HepG2 (cell line): Measurements from ENCODE around the gene HYCC1. TPM values are rescaled to one million over a fixed set of nuclear protein-coding genes. Genes with fewer than 3 reads are reported as not detected.

Source experiments
- ATAC-seq: fragments of 200-7000 bp; cut with Tn5 transposase; 3 replicates; pipeline ENCODE4 v1.9.1; 2020; ENCODE audit warnings: mild to moderate bottlenecking, moderate library complexity
- BruUV-seq: library from RNA; stranded (reverse); fragments of 400-500 nt; replicated peaks from 2 replicates; lab custom pipeline; 2021; lab: Mats Ljungman, UMichigan
- CTCF ChIA-PET: fragments of 300-600 bp; formaldehyde crosslinking; extraction: SDS; loops from one replicate; lab custom pipeline; 2021; ENCODE audit warnings: low total read pairs, inconsistent platforms, low intra/inter-chr PET ratio; lab: Yijun Ruan, JAX
- POLR2A ChIA-PET: fragments of 350-600 bp; sonication (Branson Sonifier 250); formaldehyde crosslinking; loops from one replicate; lab custom pipeline; 2020; ENCODE audit warnings: antibody characterized with exemption, inconsistent platforms; lab: Yijun Ruan, JAX
- DNase-seq: peaks from one replicate; pipeline ENCODE4 v3.0.0-alpha.2; 2015; ENCODE audit warnings: low spot score
- FAIRE-seq: peaks from 3 replicates; lab custom pipeline; 2011; peaks lifted over from hg19 to GRCh38; lab: Jason Lieb, UNC
- H2AFZ ChIP-seq: one replicate; pipeline ENCODE4 v1.6.1; 2011; ENCODE audit warnings: low read length, inconsistent platforms
- H3K27ac ChIP-seq: fragments of 300-600 bp; 3 replicates; pipeline ENCODE4 v1.8.0; 2011; ENCODE audit warnings: mixed run types, mild to moderate bottlenecking, mixed read lengths, low read length, inconsistent platforms; ENCODE audit not compliant: insufficient read depth; ENCODE audit errors: extremely low read length
- H3K27me3 ChIP-seq, 2 experiments: fragments of 200-600 bp in 1 of 2; 2 replicates in 1 of 2; 3 replicates in 1 of 2; pipeline versions ENCODE4 v1.6.0 to v1.8.0; 2011; ENCODE audit warnings: low read length in 2 of 2, mild to moderate bottlenecking in 2 of 2, moderate library complexity in 2 of 2, inconsistent platforms in 1 of 2; ENCODE audit not compliant: insufficient read depth in 2 of 2, control insufficient read depth in 1 of 2
- H3K36me3 ChIP-seq, 2 experiments: fragments of 200-600 bp in 1 of 2; replicated peaks in 1 of 2; 2 replicates in 1 of 2; 3 replicates in 1 of 2; pipeline versions ENCODE4 v1.5.1 to v1.8.0; 2011; ENCODE audit warnings: low read length in 2 of 2, inconsistent platforms in 1 of 2; ENCODE audit not compliant: insufficient read depth in 2 of 2, control insufficient read depth in 1 of 2
- H3K4me1 ChIP-seq: 2 replicates; pipeline ENCODE4 v1.5.1; 2012; ENCODE audit warnings: low read length, inconsistent platforms; ENCODE audit not compliant: insufficient read depth
- H3K4me2 ChIP-seq: 2 replicates; pipeline ENCODE4 v1.6.0; 2011; ENCODE audit warnings: low read depth, low read length, inconsistent platforms
- H3K4me3 ChIP-seq, 3 experiments: fragments of 200-600 bp in 1 of 3; sonication (generic), shearing (Covaris generic) in 1 of 3; replicated peaks in 1 of 3; 2 replicates each; pipeline ENCODE4 v1.5.1; 2011 to 2016; ENCODE audit warnings: low read length in 3 of 3, inconsistent platforms in 2 of 3, low read depth in 2 of 3, mild to moderate bottlenecking in 2 of 3, control low read depth in 1 of 3, mixed read lengths in 1 of 3; ENCODE audit not compliant: insufficient read depth in 1 of 3
- H3K79me2 ChIP-seq: one replicate; pipeline ENCODE4 v1.6.1; 2011; ENCODE audit warnings: low read length, inconsistent platforms; ENCODE audit not compliant: insufficient read depth
- H3K9ac ChIP-seq: 2 replicates; pipeline ENCODE4 v1.6.0; 2011; ENCODE audit warnings: mild to moderate bottlenecking, low read depth, low read length, inconsistent platforms; ENCODE audit not compliant: insufficient read depth
- H3K9me3 ChIP-seq: 2 replicates; pipeline ENCODE4 v1.5.1; 2012; ENCODE audit warnings: mild to moderate bottlenecking, low read length
- H4K20me1 ChIP-seq: 2 replicates; pipeline ENCODE4 v1.6.0; 2011; ENCODE audit warnings: inconsistent platforms, mild to moderate bottlenecking, low read length, moderate library complexity; ENCODE audit not compliant: insufficient read depth
- ARID4A ChIP-seq: sonication (generic); formaldehyde crosslinking; IDR thresholded peaks from 2 replicates; pipeline ENCODE4 v1.5.0; 2020; ENCODE audit warnings: mild to moderate bottlenecking, missing genetic modification reagents, borderline replicate concordance
- ATM ChIP-seq: fragments of 450-650 bp; IDR thresholded peaks from 2 replicates; pipeline ENCODE4 v1.7.1; 2017; ENCODE audit warnings: mild to moderate bottlenecking, borderline replicate concordance
- DMAP1 ChIP-seq: IDR thresholded peaks from 2 replicates; pipeline ENCODE4 v1.6.1; 2016
- HMGA1 ChIP-seq: sonication (generic); formaldehyde crosslinking; conservative IDR thresholded peaks from 2 replicates; pipeline ENCODE4 v1.4.0; 2020; ENCODE audit warnings: missing genetic modification reagents
- PBX3 ChIP-seq: sonication (generic); formaldehyde crosslinking; IDR thresholded peaks from 2 replicates; pipeline ENCODE4 v1.8.1; 2023; ENCODE audit warnings: missing genetic modification reagents, inconsistent platforms, borderline replicate concordance
- RBAK ChIP-seq: sonication (generic); formaldehyde crosslinking; IDR thresholded peaks from 2 replicates; pipeline ENCODE4 v1.5.1; 2020; ENCODE audit warnings: mild to moderate bottlenecking, missing genetic modification reagents
- SIN3A ChIP-seq: IDR thresholded peaks from 2 replicates; pipeline ENCODE4 v1.6.1; 2011; ENCODE audit warnings: low read depth, mild to moderate bottlenecking, control low read depth, low read length, borderline replicate concordance
- TAF1 ChIP-seq: sonication (generic); formaldehyde crosslinking; IDR thresholded peaks from 2 replicates; pipeline ENCODE4 v1.4.0; 2020; ENCODE audit warnings: missing genetic modification reagents
- TFAP4 ChIP-seq: sonication (generic); IDR thresholded peaks from 2 replicates; pipeline ENCODE4 v1.6.1; 2016; ENCODE audit warnings: low read depth, borderline replicate concordance
- TRIM24 ChIP-seq: sonication (generic); formaldehyde crosslinking; IDR thresholded peaks from 2 replicates; pipeline ENCODE4 v1.8.0; 2022; ENCODE audit warnings: mild to moderate bottlenecking, missing genetic modification reagents
- ZNF709 ChIP-seq: sonication (generic); formaldehyde crosslinking; IDR thresholded peaks from 2 replicates; pipeline ENCODE4 v1.5.0; 2020; ENCODE audit warnings: mild to moderate bottlenecking, missing genetic modification reagents
- ZSCAN31 ChIP-seq: sonication (generic); formaldehyde crosslinking; IDR thresholded peaks from 2 replicates; pipeline ENCODE4 v1.5.0; 2020; ENCODE audit warnings: low read depth, mild to moderate bottlenecking, missing genetic modification reagents
- WGBS: methylation state at CpG from one replicate; pipeline ENCODE4 v1.1.6; 2017; ENCODE audit warnings: low lambda C conversion rate; 5-methylcytosine and 5-hydroxymethylcytosine counted together
- in situ Hi-C: cut with HindIII; loops from 2 replicates; pipeline ENCODE4 v1.10.0; 2017; ENCODE audit warnings: low pct_unique_long_range_greater_than_20kb; ENCODE audit not compliant: extremely low pct_ligation_motif_present
- intact Hi-C: fragments of 100-400 bp; cut with micrococcal nuclease; formaldehyde crosslinking; loops from one replicate; pipeline ENCODE4 v1.10.0; 2022; ENCODE audit not compliant: unreplicated experiment
- polyA plus RNA-seq, 8 experiments: library from polyadenylated mRNA; depleted of rRNA in 3 of 8; stranded (reverse) in 7 of 8; unstranded in 1 of 8; fragments of >200 nt; fragmentation: Illumina TruSeq in 4 of 8; extraction: Trizol in 4 of 8; gene quantifications; 2 replicates each; pipeline versions ENCODE4 v1.2.1 to v1.2.3, GENCODE V29; 2011 to 2016; ENCODE audit warnings: low read depth in 4 of 8, missing spikeins in 1 of 8, mixed read lengths in 1 of 8; ENCODE audit not compliant: insufficient read depth in 1 of 8
- total RNA-seq, 5 experiments: library from RNA; depleted of rRNA; stranded (reverse); fragments of >200 nt; fragmentation: Illumina TruSeq; extraction: Trizol; gene quantifications; 2 replicates each; pipeline ENCODE4 v1.2.3, GENCODE V29; 2016; ENCODE audit warnings: low read depth in 1 of 5

Gene HYCC1
- total and polyA plus RNA-seq, 2 of the 13 experiments (the other 11 are each of a cell fraction or from before 2014, with no cell fraction given), result 9.5 to 41.8 TPM

- H2AFZ ChIP-seq, result no peak overlapping the region
- TF ChIP-seq TAF1 (CRISPR knock-in tag) (no peak), DMAP1 (CRISPR knock-in tag) (no peak), PBX3 (no peak), RBAK (no peak), ZSCAN31 (CRISPR knock-in tag) (no peak), HMGA1 (CRISPR knock-in tag) (no peak), ZNF709 (no peak), ATM (no peak), ARID4A (no peak), SIN3A (no peak), TFAP4 (no peak), TRIM24 (CRISPR knock-in tag) (no peak)
These were observed 23.4 kb downstream of the HYCC1 start for GRCh38 chr7:22990588-22990949.

More at GRCh38 chr7:22990588-22990949, 23.4 kb downstream of the HYCC1 start:
- Histone ChIP-seq H3K9ac (no peak overlapping the region), H3K9me3 (no peaks in the 10 kb centered on the region), H3K4me3 (no peak overlapping the region), H4K20me1 (no peaks in the 10 kb centered on the region), H3K79me2 (peaks cover 4% of the 10 kb centered on the region), H3K4me1 (no peaks in the 10 kb centered on the region), H3K27ac (no peak overlapping the region), H3K4me2 (no peak overlapping the region), H3K36me3 (no peaks in the 10 kb centered on the region; a peak in 1 of 5 replicates), H3K27me3 (no peaks in the 10 kb centered on the region)
- POLR2A ChIA-PET, result no interaction called here
- no peak for ATAC-seq
- 77% methylated on average over 1 of the region's 1 CpG for WGBS
- in situ Hi-C loops, result no loop called here
- no peak for FAIRE-seq
- DNase-seq, result no peak
- CTCF ChIA-PET, result no interaction called here
- no TSS peak for BruUV-seq
- intact Hi-C loops, result no loop called here
